Raji (cell line): Measurements from ENCODE around the gene PHKG1.

Experiments
- POLR2A ChIP-seq: IDR thresholded peaks from 2 replicates; pipeline ENCODE4 v1.6.1; 2011; ENCODE audit warnings: low read depth, low read length, control low read depth; ENCODE audit not compliant: insufficient read depth

The PHKG1 gene

GRCh38 chr7:56040730-56041129, 52.0 kb downstream of the PHKG1 start:
- no peak for TF ChIP-seq POLR2A

GRCh38 chr7:56033671-56034432, 58.9 kb downstream of the PHKG1 start:
- no peak for TF ChIP-seq POLR2A

- no peak for TF ChIP-seq POLR2A
These were observed 62.4 kb downstream of the PHKG1 start for GRCh38 chr7:56030340-56030739.
